Endometrium (tissue), 2 donors: ENCODE measurements around the gene CCDC92.
"Not testable (repeated sequence)": the region's sequence is repeated elsewhere in the genome, so short reads cannot be mapped to it uniquely, and the experiment has no call there.

Experiments used
- FAIRE-seq: peaks from 2 replicates; lab custom pipeline; 2012; peaks lifted over from hg19 to GRCh38; lab: Jason Lieb, UNC
- donor health status: control.
- donor health status: control.

Gene CCDC92

GRCh38 chr12:123936956-123937706, 35.5 kb downstream of the CCDC92 start:
- no peak for FAIRE-seq

- no peak for FAIRE-seq
These were observed 36.2 kb downstream of the CCDC92 start for GRCh38 chr12:123936471-123936870.

- no peak for FAIRE-seq
These were observed 36.7 kb downstream of the CCDC92 start for GRCh38 chr12:123935956-123936355.

GRCh38 chr12:123934829-123935228, 37.8 kb downstream of the CCDC92 start:
- FAIRE-seq: no peak

- no peak for FAIRE-seq
These were observed 38.5 kb downstream of the CCDC92 start for GRCh38 chr12:123934016-123934620.

- FAIRE-seq: no peak
These were observed 39.4 kb downstream of the CCDC92 start for GRCh38 chr12:123933214-123933613.

GRCh38 chr12:123931686-123932321, 40.8 kb downstream of the CCDC92 start:
- FAIRE-seq: no peak

- FAIRE-seq: no peak
These were observed 42.6 kb downstream of the CCDC92 start for GRCh38 chr12:123929946-123930583.

GRCh38 chr12:123928897-123929296, 43.7 kb downstream of the CCDC92 start:
- no peak for FAIRE-seq

GRCh38 chr12:123928274-123928865, 44.3 kb downstream of the CCDC92 start:
- no peak for FAIRE-seq

GRCh38 chr12:123924539-123924938, 48.1 kb downstream of the CCDC92 start:
- FAIRE-seq: no peak

- FAIRE-seq: no peak
These were observed 48.7 kb downstream of the CCDC92 start for GRCh38 chr12:123923927-123924326.

- FAIRE-seq: no peak
These were observed 49.6 kb downstream of the CCDC92 start for GRCh38 chr12:123923038-123923437.

GRCh38 chr12:123919980-123920360, 52.7 kb downstream of the CCDC92 start:
- no peak for FAIRE-seq

- no peak for FAIRE-seq
These were observed 55.2 kb downstream of the CCDC92 start for GRCh38 chr12:123917337-123917850.

GRCh38 chr12:123916729-123917128, 55.9 kb downstream of the CCDC92 start:
- no peak for FAIRE-seq

GRCh38 chr12:123914726-123915333, 57.8 kb downstream of the CCDC92 start:
- FAIRE-seq: no peak

- FAIRE-seq: no peak
These were observed 59.9 kb downstream of the CCDC92 start for GRCh38 chr12:123912415-123913380.

- FAIRE-seq: not testable (repeated sequence)
These were observed 60.8 kb downstream of the CCDC92 start for GRCh38 chr12:123911672-123912409.

- FAIRE-seq: no peak
These were observed 61.9 kb downstream of the CCDC92 start for GRCh38 chr12:123910761-123911193.
